HEK293 (cell line): ENCODE measurements around the gene RNF145.
A peak's percentile ranks its signal among the peaks of the same experiment; 100 is the strongest.

Experiments used
- CTCF ChIA-PET: fragments of 350-600 bp; formaldehyde crosslinking; extraction: SDS; loops from one replicate; lab custom pipeline; 2021; ENCODE audit warnings: antibody characterized with exemption; lab: Yijun Ruan, JAX
- POLR2A ChIA-PET: fragments of 300-600 bp; formaldehyde crosslinking; extraction: SDS; loops from one replicate; lab custom pipeline; 2020; ENCODE audit warnings: antibody characterized with exemption, inconsistent platforms; lab: Yijun Ruan, JAX
- H3K27ac ChIP-seq: fragments of 200-500 bp; sonication (Bioruptor generic); 2 replicates; pipeline ENCODE4 v1.5.1; 2014; ENCODE audit warnings: low read depth, low read length, control low read depth, inconsistent platforms; ENCODE audit errors: extremely low read depth
- H3K36me3 ChIP-seq, 2 experiments: fragments of 200-500 bp in 1 of 2; sonication (Bioruptor generic) in 1 of 2; 1 replicate in 1 of 2; 2 replicates in 1 of 2; pipeline ENCODE4 v1.5.1; 2014 to 2017; ENCODE audit warnings: inconsistent platforms in 2 of 2, low read length in 2 of 2; ENCODE audit not compliant: control insufficient read depth in 2 of 2, insufficient read depth in 1 of 2
- H3K4me1 ChIP-seq: fragments of 200-500 bp; sonication (Bioruptor generic); 2 replicates; pipeline ENCODE4 v1.5.1; 2014; ENCODE audit warnings: mild to moderate bottlenecking, low read length, inconsistent platforms; ENCODE audit not compliant: control insufficient read depth, insufficient read depth
- H3K4me3 ChIP-seq: 2 replicates; pipeline ENCODE4 v1.5.1; 2011; ENCODE audit warnings: low read depth, mild to moderate bottlenecking, control low read depth, low read length, moderate library complexity
- H3K9me3 ChIP-seq: fragments of 200-500 bp; sonication (Bioruptor generic); 2 replicates; pipeline ENCODE4 v1.5.1; 2014; ENCODE audit warnings: low read depth, low read length, inconsistent platforms; ENCODE audit not compliant: control insufficient read depth, insufficient read depth
- KLF16 ChIP-seq: fragments of 450-650 bp; formaldehyde crosslinking; IDR thresholded peaks from 2 replicates; pipeline ENCODE4 v1.5.1; 2017; ENCODE audit warnings: missing biosample characterization, missing genetic modification characterization
- RBAK ChIP-seq: fragments of 450-650 bp; formaldehyde crosslinking; IDR thresholded peaks from 2 replicates; pipeline ENCODE4 v1.5.1; 2016; ENCODE audit warnings: missing biosample characterization, missing genetic modification characterization
- SP2 ChIP-seq: fragments of 450-650 bp; formaldehyde crosslinking; IDR thresholded peaks from 2 replicates; pipeline ENCODE4 v1.5.1; 2016; ENCODE audit warnings: missing biosample characterization, missing genetic modification characterization
- ZBTB17 ChIP-seq: fragments of 450-650 bp; formaldehyde crosslinking; IDR thresholded peaks from 2 replicates; pipeline ENCODE4 v1.5.1; 2016; ENCODE audit warnings: missing biosample characterization, missing genetic modification characterization
- ZEB2 ChIP-seq: fragments of 450-650 bp; formaldehyde crosslinking; IDR thresholded peaks from 2 replicates; pipeline ENCODE4 v1.5.1; 2016; ENCODE audit warnings: missing biosample characterization, missing genetic modification characterization
- ZNF114 ChIP-seq: fragments of 450-650 bp; formaldehyde crosslinking; IDR thresholded peaks from 2 replicates; pipeline ENCODE4 v1.5.0; 2017; ENCODE audit warnings: missing biosample characterization, missing genetic modification characterization
- ZNF132 ChIP-seq: fragments of 450-650 bp; formaldehyde crosslinking; IDR thresholded peaks from 2 replicates; pipeline ENCODE4 v1.5.1; 2017; ENCODE audit warnings: missing biosample characterization, missing genetic modification characterization, borderline replicate concordance
- ZNF16 ChIP-seq: fragments of 450-650 bp; formaldehyde crosslinking; IDR thresholded peaks from 2 replicates; pipeline ENCODE4 v1.5.1; 2016; ENCODE audit warnings: low read depth, missing biosample characterization, missing genetic modification characterization
- ZNF175 ChIP-seq: fragments of 450-650 bp; formaldehyde crosslinking; IDR thresholded peaks from 2 replicates; pipeline ENCODE4 v1.5.1; 2016; ENCODE audit warnings: missing biosample characterization, missing genetic modification characterization
- ZNF184 ChIP-seq: fragments of 450-650 bp; IDR thresholded peaks from 2 replicates; pipeline ENCODE4 v1.5.1; 2018; ENCODE audit warnings: missing biosample characterization, mild to moderate bottlenecking, missing genetic modification characterization
- ZNF335 ChIP-seq: fragments of 450-650 bp; formaldehyde crosslinking; conservative IDR thresholded peaks from 2 replicates; pipeline ENCODE4 v1.5.1; 2016; ENCODE audit warnings: missing biosample characterization, missing genetic modification characterization
- ZNF37A ChIP-seq: fragments of 450-650 bp; IDR thresholded peaks from 2 replicates; pipeline ENCODE4 v1.5.1; 2018; ENCODE audit warnings: missing biosample characterization, missing genetic modification characterization
- ZNF404 ChIP-seq: fragments of 450-650 bp; formaldehyde crosslinking; IDR thresholded peaks from 2 replicates; pipeline ENCODE4 v1.5.1; 2017; ENCODE audit warnings: missing biosample characterization, missing genetic modification characterization
- ZNF548 ChIP-seq: fragments of 450-650 bp; formaldehyde crosslinking; IDR thresholded peaks from 2 replicates; pipeline ENCODE4 v1.5.1; 2016; ENCODE audit warnings: missing biosample characterization, missing genetic modification characterization
- ZNF561 ChIP-seq: fragments of 450-650 bp; IDR thresholded peaks from 2 replicates; pipeline ENCODE4 v1.5.1; 2018; ENCODE audit warnings: missing biosample characterization, missing genetic modification characterization, borderline replicate concordance
- ZNF747 ChIP-seq: fragments of 450-650 bp; formaldehyde crosslinking; IDR thresholded peaks from 2 replicates; pipeline ENCODE4 v1.5.1; 2016; ENCODE audit warnings: missing biosample characterization, missing genetic modification characterization
- ZNF777 ChIP-seq: fragments of 450-650 bp; formaldehyde crosslinking; IDR thresholded peaks from 2 replicates; pipeline ENCODE4 v1.5.1; 2017; ENCODE audit warnings: missing biosample characterization, missing genetic modification characterization, borderline replicate concordance
- ZNF830 ChIP-seq: fragments of 450-650 bp; IDR thresholded peaks from 2 replicates; pipeline ENCODE4 v1.5.0; 2018; ENCODE audit warnings: missing biosample characterization, missing genetic modification characterization, low read depth, mild to moderate bottlenecking, moderate library complexity
- ZSCAN30 ChIP-seq: fragments of 450-650 bp; IDR thresholded peaks from 2 replicates; pipeline ENCODE4 v1.5.1; 2018; ENCODE audit warnings: missing biosample characterization, mild to moderate bottlenecking, missing genetic modification characterization, moderate library complexity
- ZXDB ChIP-seq: fragments of 450-650 bp; formaldehyde crosslinking; IDR thresholded peaks from 2 replicates; pipeline ENCODE4 v1.5.1; 2016; ENCODE audit warnings: missing biosample characterization, missing genetic modification characterization
- TF ChIP-seq, protein P1 (sequence below): fragments of 450-650 bp; formaldehyde crosslinking; IDR thresholded peaks from 2 replicates; pipeline ENCODE4 v1.5.1; 2016; ENCODE audit warnings: missing biosample characterization, missing genetic modification characterization
- TF ChIP-seq, protein P2 (sequence below): fragments of 450-650 bp; formaldehyde crosslinking; IDR thresholded peaks from 2 replicates; pipeline ENCODE4 v1.5.1; 2016; ENCODE audit warnings: missing biosample characterization, missing genetic modification characterization
- TF ChIP-seq, protein P3 (sequence below): fragments of 450-650 bp; formaldehyde crosslinking; IDR thresholded peaks from 2 replicates; pipeline ENCODE4 v1.5.1; 2016; ENCODE audit warnings: missing biosample characterization, missing genetic modification characterization
- TF ChIP-seq, protein P4 (sequence below): fragments of 450-650 bp; formaldehyde crosslinking; IDR thresholded peaks from 2 replicates; pipeline ENCODE4 v1.5.1; 2017; ENCODE audit warnings: missing biosample characterization, missing genetic modification characterization
- TF ChIP-seq, protein P5 (sequence below): fragments of 450-650 bp; formaldehyde crosslinking; conservative IDR thresholded peaks from 2 replicates; pipeline ENCODE4 v1.5.1; 2016; ENCODE audit warnings: low read depth, missing biosample characterization, missing genetic modification characterization
- TF ChIP-seq, protein P6 (sequence below): fragments of 450-650 bp; formaldehyde crosslinking; IDR thresholded peaks from 2 replicates; pipeline ENCODE4 v1.5.1; 2016; ENCODE audit warnings: missing biosample characterization, missing genetic modification characterization

RNF145 gene

DNA sequence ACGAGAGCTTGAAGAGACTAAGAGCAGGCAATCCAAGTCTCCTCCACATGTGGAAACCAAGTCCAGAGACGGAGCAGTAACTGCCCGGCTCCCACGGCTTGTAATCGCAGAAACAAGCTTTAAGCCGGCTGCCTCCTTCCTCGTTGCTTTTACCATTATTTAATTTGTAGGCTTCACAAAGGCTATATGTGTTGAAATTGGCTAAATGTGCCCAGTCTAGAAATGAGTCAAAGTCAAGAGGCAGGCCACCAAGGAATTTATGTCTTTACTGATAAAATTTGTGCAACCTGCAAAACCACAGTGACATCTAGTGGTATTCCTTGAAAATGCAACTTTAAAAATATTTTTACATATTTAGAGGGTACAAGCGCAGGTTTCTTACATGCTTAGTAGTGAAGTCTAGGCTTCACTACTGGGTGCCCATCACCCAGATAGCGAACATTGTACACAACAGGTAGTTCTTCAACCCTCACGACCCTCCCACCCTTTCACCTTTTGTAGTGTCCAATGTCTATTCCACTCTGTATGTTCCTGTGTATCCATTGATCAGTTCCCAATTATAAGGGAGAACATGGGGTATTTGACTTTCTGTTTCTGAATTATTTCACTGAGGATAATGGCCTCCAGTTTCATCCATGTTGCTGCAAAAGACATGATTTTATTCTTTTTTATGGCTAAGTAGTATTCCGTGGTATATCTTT is 76.2 kb downstream of the RNF145 start:
- ChIA-PET POLR2A (no interaction called here), CTCF (interaction anchor here (0.5 to 2.3 kb wide), 33 partner anchors 8 to 1389 kb away, joined by 3 to 23 read pairs (median 4); partner anchors contain the start of gene LSM11)
- Histone ChIP-seq H3K36me3 (no peaks in the 10 kb centered on the region), H3K4me3 (no peak overlapping the region), H3K4me1 (peaks cover 11% of the 10 kb centered on the region), H3K9me3 (no peaks in the 10 kb centered on the region), H3K27ac (no peak overlapping the region; the same call in 1 of the 2 replicates)
- TF ChIP-seq, protein P1, sequence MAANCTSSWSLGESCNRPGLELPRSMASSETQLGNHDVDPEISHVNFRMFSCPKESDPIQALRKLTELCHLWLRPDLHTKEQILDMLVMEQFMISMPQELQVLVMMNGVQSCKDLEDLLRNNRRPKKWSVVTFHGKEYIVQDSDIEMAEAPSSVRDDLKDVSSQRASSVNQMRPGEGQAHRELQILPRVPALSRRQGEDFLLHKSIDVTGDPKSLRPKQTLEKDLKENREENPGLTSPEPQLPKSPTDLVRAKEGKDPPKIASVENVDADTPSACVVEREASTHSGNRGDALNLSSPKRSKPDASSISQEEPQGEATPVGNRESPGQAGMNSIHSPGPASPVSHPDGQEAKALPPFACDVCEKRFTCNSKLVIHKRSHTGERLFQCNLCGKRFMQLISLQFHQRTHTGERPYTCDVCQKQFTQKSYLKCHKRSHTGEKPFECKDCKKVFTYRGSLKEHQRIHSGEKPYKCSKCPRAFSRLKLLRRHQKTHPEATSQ (tag by site-specific recombination) = no peak
- TF ChIP-seq ZNF747 (tag by site-specific recombination) = no peak
- TF ChIP-seq RBAK (tag by site-specific recombination) = no peak
- TF ChIP-seq ZNF16 (tag by site-specific recombination) = no peak
- no peak for TF ChIP-seq ZNF132 (tag by site-specific recombination)
- TF ChIP-seq, protein P2, sequence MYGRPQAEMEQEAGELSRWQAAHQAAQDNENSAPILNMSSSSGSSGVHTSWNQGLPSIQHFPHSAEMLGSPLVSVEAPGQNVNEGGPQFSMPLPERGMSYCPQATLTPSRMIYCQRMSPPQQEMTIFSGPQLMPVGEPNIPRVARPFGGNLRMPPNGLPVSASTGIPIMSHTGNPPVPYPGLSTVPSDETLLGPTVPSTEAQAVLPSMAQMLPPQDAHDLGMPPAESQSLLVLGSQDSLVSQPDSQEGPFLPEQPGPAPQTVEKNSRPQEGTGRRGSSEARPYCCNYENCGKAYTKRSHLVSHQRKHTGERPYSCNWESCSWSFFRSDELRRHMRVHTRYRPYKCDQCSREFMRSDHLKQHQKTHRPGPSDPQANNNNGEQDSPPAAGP = no peak
- TF ChIP-seq KLF16 (tag by site-specific recombination) = no peak
- no peak for TF ChIP-seq ZNF114
- TF ChIP-seq ZBTB17 (tag by site-specific recombination) = peak; percentile 30; the same call in 1 of the 2 replicates
- no peak for TF ChIP-seq ZNF404 (tag by site-specific recombination)
- TF ChIP-seq, protein P3, sequence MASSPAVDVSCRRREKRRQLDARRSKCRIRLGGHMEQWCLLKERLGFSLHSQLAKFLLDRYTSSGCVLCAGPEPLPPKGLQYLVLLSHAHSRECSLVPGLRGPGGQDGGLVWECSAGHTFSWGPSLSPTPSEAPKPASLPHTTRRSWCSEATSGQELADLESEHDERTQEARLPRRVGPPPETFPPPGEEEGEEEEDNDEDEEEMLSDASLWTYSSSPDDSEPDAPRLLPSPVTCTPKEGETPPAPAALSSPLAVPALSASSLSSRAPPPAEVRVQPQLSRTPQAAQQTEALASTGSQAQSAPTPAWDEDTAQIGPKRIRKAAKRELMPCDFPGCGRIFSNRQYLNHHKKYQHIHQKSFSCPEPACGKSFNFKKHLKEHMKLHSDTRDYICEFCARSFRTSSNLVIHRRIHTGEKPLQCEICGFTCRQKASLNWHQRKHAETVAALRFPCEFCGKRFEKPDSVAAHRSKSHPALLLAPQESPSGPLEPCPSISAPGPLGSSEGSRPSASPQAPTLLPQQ = no peak
- no peak for TF ChIP-seq ZNF548 (tag by site-specific recombination)
- no peak for TF ChIP-seq ZXDB (tag by site-specific recombination)
- TF ChIP-seq ZNF561 (tag by site-specific recombination) = peak; percentile 64
- no peak for TF ChIP-seq ZNF777 (tag by site-specific recombination)
- peak; percentile 72 for TF ChIP-seq ZSCAN30 (tag by site-specific recombination)
- TF ChIP-seq, protein P4, sequence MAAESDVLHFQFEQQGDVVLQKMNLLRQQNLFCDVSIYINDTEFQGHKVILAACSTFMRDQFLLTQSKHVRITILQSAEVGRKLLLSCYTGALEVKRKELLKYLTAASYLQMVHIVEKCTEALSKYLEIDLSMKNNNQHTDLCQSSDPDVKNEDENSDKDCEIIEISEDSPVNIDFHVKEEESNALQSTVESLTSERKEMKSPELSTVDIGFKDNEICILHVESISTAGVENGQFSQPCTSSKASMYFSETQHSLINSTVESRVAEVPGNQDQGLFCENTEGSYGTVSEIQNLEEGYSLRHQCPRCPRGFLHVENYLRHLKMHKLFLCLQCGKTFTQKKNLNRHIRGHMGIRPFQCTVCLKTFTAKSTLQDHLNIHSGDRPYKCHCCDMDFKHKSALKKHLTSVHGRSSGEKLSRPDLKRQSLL = no peak
- no peak for TF ChIP-seq ZNF184 (tag by site-specific recombination)
- no peak for TF ChIP-seq ZNF37A (tag by site-specific recombination)
- TF ChIP-seq, protein P5, sequence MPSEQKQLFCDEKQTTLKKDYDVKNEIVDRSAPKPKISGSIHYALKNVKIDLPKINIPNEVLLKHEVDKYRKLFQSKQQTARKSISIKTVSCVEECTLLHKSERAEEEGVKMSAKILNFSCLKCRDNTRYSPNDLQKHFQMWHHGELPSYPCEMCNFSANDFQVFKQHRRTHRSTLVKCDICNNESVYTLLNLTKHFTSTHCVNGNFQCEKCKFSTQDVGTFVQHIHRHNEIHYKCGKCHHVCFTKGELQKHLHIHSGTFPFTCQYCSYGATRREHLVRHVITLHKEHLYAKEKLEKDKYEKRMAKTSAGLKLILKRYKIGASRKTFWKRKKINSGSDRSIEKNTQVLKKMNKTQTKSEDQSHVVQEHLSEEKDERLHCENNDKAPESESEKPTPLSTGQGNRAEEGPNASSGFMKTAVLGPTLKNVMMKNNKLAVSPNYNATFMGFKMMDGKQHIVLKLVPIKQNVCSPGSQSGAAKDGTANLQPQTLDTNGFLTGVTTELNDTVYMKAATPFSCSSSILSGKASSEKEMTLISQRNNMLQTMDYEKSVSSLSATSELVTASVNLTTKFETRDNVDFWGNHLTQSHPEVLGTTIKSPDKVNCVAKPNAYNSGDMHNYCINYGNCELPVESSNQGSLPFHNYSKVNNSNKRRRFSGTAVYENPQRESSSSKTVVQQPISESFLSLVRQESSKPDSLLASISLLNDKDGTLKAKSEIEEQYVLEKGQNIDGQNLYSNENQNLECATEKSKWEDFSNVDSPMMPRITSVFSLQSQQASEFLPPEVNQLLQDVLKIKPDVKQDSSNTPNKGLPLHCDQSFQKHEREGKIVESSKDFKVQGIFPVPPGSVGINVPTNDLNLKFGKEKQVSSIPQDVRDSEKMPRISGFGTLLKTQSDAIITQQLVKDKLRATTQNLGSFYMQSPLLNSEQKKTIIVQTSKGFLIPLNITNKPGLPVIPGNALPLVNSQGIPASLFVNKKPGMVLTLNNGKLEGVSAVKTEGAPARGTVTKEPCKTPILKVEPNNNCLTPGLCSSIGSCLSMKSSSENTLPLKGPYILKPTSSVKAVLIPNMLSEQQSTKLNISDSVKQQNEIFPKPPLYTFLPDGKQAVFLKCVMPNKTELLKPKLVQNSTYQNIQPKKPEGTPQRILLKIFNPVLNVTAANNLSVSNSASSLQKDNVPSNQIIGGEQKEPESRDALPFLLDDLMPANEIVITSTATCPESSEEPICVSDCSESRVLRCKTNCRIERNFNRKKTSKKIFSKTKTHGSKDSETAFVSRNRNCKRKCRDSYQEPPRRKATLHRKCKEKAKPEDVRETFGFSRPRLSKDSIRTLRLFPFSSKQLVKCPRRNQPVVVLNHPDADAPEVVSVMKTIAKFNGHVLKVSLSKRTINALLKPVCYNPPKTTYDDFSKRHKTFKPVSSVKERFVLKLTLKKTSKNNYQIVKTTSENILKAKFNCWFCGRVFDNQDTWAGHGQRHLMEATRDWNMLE = peak; percentile 27; the same call in 1 of the 2 replicates
- no peak for TF ChIP-seq ZNF830 (tag by site-specific recombination)
- TF ChIP-seq, protein P6, sequence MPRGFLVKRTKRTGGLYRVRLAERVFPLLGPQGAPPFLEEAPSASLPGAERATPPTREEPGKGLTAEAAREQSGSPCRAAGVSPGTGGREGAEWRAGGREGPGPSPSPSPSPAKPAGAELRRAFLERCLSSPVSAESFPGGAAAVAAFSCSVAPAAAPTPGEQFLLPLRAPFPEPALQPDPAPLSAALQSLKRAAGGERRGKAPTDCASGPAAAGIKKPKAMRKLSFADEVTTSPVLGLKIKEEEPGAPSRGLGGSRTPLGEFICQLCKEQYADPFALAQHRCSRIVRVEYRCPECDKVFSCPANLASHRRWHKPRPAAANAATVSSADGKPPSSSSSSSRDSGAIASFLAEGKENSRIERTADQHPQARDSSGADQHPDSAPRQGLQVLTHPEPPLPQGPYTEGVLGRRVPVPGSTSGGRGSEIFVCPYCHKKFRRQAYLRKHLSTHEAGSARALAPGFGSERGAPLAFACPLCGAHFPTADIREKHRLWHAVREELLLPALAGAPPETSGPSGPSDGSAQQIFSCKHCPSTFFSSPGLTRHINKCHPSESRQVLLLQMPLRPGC (tag by site-specific recombination) = no peak
- TF ChIP-seq ZNF175 (tag by site-specific recombination) = no peak
- no peak for TF ChIP-seq ZEB2 (tag by site-specific recombination)
- no peak for TF ChIP-seq SP2
- TF ChIP-seq ZNF335 (tag by site-specific recombination) = peak; percentile 39; the same call in 1 of the 2 replicates
